GM18511 (cell line): ENCODE measurements around the gene SNAP47.

Experiments
- ATAC-seq: cut with Tn5 transposase; IDR thresholded peaks from one replicate; pipeline ENCODE4 v1.9.1; 2021; ENCODE audit warnings: mild to moderate bottlenecking, moderate library complexity; ENCODE audit not compliant: unreplicated experiment

The SNAP47 gene

DNA sequence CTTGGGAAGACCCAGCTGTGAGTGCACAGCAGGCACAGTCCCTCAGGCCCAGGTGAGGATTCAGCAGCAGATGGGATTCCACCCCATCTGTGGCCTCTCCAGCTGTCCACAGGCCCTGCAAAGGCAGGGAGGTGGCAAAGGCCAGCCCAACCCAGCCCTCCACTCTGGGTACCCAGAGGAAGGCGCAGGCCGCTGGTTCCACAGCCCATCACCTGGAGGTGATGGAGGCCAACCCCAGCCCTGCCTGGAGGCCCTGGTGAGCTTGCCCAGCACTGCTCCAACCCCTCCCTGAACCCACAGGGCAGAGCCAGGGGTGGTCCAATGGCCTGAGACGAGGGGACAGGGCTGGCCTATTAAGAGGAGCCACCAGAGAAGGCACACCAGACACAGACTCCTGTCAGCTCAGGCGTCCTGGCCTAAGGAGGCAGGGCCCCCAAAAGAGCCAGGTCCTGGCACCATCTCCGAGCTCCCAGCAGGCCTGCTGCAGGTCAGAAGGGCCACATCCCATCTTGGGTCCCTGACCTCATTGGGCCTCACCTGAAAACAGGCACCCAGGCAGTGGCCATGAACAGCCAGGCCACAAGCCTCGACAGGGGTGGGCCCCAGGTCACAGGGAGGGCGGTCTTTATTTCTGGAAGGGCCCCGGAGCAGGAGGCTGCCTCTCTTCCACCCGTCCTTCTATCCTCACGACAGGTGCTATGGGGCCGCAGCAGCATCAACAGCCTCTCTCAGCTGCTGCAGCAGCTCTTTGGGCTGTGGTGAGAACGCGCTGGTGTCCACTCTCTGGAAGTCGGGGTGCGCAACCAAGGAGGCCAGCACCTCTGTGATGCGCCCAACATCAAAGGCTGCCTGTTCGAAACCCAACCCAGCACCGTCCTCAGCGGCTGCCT is 3.3 kb upstream of the SNAP47 start:
- no peak for ATAC-seq

DNA sequence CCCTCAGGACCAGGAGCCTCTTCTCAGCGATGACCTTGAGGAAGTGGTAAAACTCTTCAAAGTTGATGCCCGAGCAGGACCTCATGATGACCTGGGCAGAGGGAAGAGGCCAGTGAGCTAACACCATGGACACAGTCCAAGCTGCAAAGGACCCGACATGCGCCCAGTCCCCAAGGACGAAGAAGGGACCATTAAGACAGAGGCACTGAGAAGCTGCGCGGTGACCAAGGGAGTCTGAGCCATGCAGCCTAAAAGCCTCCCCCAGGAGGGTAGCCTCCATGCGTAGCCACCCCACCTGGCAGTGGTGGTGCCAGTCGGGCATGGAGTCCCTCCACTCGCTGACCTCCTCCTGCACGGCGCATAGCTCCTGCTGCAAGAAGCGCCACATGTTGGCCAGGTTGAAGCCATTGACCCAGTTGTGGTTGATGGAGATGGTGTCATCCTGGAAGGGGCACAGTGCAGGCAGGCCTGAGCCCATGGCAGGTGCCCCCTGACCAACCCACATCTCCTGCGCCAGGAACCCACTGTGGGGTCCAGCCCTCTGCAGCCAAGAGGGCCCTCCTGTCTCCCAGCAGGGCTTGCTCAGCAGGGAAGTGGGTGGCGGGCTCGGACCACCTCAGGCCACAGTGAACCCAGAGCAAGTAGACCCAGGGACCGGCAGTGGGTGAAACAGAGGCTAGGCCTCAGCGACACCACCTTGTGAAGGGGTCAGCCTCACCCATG is 2.5 kb upstream of the SNAP47 start:
- no peak for ATAC-seq

DNA sequence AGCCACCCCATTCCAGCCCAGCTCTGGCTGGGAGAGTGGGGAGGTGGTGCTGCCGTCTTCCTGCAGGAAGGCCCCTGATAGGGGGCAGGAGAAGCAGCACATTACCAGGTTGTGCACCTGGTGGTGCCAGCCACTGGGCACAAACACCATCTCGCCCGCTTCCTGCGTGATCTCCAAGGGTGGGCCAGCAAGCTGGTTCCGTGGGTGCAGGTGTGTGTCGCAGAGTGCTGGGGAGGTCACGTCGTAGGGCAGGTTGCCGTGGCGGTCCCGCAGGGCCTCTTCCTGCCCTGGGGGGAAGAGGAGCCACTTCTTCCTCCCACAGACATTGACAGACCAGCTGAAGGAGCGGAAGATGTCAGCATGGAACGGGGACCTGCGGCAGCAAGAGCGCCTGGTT is 1.9 kb upstream of the SNAP47 start:
- ATAC-seq: no peak

DNA sequence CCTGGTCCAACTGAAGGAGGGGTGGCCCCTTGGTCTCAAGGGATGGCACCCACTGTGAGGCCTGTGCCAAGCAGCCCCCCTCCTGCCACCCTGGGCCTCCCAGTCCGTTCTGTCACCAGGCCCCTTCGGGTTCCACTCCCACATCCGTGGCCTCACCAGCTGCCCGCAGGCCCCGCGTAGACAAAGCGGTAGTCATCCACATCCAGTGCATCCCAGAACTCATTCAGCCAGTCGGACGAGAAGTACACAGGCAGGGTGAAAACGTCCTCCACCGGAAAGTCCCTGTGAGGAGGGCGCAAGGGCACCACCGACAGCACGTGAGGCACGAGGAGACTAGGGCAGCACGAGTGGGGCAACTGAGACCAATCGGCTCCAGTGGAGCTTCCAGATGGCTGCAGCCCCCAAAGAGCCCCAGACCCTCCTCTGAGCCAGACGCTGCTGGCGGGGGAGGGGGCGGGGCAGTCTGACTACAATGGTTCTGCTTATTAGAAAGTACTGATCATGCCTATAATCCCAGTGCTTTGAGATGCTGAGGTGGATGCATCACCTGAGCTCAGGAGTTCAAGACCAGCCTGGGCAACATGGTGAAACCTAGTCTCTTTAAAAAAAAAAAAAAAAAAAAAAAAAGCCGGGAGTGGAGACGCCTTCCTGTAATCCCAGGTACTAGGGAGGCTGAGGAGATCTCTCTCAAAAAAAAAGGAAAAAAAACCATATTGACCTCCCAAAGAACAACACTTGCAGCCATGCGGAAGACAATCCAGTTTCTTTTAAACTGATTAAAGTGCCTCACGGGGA is 1.3 kb upstream of the SNAP47 start:
- ATAC-seq: no peak

DNA sequence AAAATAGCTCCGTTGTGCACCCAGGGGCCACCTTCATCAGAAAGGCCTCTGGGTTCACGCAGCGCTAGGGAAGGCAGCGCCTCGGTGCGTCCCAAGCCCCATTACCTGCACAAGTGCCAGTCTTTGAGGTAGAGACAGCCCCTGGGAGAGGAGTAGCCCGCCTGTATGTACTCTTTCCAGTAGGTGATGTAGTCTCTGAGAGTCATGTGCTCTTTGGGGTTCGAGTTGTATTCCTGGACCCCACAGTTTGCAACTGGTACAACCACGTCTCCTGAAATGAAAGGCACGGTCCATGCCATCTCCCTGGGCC is 734 bp upstream of the SNAP47 start:
- ATAC-seq: peak; percentile 1

DNA sequence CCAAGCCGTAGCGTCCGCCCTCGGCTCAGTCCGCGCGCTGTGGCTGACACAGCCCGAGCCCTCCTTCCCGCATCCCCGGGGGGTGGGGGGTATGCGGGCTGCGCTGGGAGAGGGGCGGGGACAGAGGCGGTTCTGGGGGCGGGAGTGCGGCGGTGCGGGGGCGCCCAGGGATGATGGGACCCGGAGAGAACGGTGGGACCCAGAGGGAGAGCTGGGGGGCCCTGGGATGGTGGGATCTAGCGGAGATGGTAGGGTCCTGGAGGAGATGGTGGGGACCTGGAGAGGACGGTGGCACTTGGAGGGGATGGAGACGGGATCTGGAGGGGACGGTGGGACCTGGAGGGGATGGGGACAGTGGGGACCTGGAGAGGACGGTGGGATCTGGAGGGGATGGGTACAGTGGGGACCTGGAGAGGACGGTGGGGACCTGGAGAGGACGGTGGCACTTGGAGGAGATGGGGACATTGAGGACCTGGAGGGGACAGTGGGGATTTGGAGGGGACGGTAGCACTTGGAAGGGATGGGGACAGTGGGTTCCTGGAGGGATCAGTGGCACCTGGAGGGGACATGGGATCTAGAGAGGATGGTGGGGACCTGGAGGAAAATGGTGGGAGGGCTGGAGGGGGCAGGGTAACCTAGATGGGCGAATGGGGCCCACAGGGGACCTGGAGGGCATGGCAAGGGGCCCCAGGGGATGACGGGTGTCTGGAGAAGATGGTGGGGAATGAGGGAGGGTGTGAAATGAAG is 477 bp downstream of the SNAP47 start:
- no peak for ATAC-seq

DNA sequence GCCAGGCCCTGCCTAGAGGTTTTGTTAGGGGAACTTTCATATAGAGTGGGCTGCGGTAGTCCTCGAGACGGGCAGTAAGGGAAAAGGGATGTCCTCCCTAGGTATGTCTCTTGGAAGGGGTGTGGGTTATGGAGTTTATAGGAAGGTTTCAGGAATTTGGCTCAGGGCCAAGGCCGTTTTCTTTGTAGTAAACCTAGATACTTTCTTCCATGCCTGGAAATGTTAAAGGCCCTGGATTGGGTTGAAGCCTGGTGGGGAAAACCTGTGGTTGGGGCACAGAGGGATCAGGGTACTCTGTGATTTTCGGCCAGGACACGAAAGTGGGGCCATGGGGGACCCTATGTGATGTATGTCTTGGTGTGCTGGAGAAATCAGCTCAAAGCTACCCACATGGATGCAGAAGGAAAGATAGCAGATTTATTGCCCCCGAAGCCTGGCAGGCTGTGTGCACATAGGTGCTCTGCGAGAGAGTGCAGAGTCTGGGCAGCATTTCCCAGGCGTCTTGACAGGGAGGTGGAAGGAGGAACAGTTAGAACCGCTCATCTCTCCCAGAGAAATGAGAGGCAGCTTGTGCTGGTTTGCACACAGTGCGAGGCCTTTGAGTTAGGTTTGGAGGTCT is 1.7 kb downstream of the SNAP47 start:
- no peak for ATAC-seq

DNA sequence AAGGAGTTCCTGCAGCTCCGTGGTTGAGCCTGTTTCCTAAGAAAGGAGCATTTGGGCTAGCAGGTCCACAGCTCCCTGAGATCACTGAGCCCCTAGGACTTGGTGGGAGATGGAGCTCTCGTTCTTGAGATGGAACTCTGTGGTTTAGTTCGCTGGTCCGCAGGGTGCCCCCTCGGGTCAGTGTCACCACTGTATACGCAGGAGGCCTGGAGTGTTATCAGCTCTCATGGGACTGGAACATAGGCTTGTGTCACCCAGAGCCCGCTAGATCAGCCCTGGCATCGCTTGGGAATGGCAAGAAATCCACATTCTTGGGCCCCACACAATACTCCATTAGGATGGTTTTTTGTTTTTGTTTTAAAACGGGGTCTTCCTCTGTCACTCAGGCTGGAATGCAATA is 3.6 kb downstream of the SNAP47 start:
- ATAC-seq: no peak

DNA sequence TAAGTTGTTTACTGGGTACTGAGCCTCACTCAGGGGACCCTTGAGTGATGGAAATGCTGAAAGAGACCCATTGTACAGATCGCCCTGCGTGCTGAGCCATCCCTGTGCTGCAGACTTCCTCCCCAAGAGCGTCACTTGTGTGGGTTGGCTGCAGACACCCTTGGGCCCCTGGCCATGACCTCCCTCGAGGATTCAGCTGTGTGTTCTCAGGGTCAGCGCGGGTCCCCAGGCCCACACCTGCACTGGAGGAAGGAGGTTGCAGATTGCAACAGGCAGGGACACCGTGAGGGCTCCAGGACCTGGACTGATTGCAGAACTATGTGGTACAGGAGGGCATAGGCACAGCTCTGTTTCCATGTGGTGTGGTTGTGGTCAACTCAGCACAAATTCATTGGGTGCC is 4.4 kb downstream of the SNAP47 start:
- ATAC-seq: no peak

DNA sequence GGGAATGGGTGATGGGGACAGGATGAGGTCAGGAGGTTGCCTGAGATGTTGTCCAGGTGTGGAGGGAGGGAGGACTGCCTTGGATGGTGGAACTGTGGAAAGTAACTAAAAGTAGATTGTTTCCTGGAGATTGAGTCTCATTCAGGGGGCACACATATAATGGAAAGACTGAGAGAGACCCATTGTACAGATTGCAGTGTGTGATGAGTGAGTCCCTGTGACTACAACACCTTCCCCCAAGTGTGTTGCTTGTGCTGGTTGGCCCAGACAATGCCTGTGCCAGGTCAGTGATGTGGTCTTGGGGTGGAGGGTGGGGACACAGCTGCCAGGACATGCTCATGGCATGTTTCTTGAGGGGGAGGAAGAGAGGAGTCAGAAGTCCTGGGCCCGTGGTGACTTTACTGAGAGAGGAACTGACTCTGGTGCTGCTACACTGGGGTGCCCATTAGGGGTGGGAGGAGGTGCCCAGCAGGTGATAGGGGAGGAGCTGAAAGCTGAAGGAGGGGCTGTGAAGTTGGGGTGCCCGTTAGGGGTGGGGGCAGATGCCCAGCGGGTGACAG is 5.2 kb downstream of the SNAP47 start:
- no peak for ATAC-seq

DNA sequence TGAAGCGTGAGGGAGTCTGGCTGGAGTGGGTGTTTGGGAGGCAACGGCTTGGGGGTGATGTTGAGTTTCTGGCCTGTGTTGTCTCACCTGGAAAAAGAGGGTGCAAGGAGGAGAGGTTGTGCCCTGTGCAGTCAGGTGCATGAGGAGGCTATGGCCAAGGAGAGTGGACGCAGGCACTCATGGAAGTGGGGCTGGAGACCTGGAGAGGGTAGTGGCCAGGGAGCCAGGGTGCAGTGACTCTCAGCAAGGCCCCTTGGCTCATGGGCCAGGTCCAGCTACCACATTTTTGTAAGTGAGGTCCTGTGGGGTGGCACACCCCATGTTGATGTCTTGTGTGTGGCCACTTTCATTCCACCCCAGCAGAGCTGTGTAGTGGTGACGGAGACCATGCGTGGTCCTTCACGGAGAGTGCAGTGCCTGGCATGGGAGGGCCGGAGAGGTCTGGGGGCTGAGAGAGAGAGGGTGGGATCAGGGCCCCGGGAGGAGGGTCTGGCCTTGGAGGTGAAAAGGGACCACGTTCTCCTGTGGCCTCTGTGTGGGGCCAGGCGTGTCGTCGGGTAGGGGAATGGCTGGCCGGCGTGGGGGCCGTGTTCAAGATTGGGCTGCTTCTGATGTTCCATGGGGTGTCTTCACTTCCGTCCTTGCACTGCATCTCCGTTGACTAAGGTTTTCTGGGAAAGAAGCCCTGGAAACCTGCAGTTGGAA is 6.1 kb downstream of the SNAP47 start:
- ATAC-seq: no peak

DNA sequence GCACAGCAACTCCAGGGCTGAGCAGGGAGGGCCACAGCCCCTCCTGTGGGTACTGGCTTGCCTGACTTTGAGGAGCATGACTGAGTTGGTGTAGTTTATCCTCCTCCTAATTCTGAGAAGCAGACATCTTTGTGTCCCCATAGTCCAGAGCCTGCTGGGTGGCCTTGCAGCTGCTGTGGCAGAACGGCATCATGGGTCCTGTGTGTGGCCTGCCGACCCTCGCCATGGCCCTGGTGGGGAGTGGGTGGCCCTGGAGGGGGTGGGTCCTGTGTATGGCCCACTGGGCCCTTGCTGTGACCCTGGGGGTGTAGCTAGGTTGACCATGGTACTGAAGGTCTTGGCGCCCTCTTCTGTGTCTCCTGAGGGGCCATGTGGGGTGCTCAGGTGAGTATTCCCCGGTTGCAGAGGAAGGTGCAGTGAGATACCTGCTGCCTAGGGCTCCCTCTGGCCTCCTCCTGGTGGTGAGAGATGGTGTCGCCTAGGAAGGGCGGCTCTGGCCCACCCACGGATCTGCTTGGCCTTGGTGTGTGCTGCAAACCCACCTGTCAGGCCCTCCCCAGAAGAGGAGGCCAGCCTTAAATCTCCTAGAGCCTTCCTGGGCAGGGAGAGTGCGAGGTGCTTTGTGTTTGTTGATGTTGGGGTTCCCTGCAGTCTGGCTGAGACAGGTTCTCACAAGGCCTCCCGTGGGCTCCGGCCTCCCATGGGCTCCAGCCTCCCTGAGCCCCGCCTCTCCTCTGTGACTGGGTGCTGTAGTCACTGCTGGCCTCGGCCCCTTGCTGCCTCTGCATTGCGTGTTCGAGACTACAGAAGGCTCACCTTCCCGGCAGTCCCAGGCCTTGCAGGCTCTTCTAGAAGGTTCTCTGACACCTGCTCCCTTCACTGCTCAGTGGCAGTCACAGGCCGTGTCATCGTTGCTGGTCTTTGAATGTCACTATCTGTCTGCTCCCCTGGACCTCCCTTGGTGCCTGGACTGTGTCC is 7.8 kb downstream of the SNAP47 start:
- no peak for ATAC-seq

DNA sequence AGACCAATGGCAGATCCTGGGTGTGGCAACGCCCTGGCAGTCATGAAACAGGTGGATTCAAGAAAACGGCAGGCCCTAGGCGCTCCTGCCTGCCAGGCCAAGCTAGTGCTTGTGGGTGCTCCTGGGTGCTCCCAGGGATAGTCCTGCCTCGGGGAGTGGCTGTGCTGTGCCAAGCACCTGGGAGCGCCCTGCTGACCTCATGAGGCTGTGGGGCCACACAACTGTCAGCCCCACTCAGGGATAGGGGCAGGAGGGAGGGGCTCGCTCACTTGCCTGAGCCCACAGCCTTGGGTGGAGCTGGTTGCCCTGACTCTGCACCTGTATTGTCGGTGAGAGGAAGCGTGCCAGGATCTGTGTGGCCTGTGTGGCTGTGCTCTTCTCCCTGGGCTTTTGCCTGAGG is 9.4 kb downstream of the SNAP47 start:
- no peak for ATAC-seq

DNA sequence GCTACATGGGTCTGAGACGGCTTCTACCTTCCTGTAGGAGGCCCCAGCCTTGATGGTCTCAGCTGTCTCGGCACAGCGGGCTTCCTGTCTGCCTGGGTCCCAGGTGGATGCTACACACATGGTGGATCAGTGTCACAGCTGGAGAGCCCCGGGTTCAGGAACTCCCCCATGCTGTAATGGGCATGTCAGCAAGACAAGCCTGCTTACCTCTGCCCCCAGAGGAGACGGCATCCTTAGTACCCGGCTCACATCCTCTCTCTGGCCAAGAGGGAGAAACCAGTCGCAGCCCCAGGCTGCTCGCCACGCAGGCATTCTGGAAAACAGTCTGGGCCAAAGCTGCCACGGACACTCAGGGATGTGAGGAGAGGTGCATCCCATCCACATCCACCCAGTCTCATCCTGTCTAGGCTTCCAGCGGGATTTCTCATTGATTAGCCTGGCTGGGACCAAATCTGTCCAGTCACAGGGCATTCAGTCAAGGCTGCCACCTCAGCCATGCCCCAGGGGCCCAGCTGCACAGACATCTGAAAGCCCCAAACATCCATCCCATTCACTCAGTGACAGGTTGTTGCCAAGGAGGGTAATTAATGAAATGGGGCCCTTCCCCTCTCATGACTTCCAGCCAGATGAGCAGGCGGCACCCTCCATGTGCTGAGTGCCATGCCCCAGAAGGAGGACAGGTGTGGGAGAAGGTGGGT is 10.5 kb downstream of the SNAP47 start:
- ATAC-seq: no peak

DNA sequence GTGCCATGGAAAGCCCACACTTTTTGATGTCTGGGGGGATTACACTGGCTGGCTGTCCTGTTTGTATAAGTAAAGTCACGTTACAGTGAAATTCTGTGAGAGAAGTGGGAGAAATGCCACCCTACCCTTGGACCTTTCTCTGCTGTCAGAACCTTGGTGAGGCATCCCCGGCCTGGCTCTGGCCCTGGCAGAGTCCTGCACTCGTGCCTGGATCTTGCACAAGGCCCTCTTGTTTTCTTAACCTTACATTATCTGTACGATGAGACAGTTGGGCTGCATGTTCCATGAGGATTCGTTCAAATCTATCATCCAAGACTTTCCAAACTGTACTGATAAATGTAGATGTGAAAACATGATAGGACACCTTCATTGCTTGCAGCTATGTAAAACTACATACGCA is 11.4 kb downstream of the SNAP47 start:
- no peak for ATAC-seq

DNA sequence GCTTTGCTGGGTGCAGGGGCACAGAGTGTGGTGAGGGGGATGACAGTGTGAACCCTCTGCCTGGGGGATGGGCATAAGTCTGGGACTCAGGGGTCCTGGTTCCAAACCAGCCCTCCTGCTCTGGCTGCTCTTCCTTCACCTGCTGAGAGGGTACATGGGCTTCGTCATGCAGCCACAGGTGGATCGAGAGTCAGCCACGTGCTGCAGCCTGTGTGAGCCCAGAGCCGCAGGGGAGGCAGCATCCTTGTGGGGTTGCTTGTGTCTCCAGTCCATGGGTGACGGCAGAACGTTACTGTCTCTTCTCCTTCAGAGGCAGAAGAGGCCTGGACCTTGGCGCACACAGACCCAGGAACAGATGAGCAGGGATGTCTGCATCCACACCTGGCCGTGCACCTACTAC is 12.1 kb downstream of the SNAP47 start:
- no peak for ATAC-seq

DNA sequence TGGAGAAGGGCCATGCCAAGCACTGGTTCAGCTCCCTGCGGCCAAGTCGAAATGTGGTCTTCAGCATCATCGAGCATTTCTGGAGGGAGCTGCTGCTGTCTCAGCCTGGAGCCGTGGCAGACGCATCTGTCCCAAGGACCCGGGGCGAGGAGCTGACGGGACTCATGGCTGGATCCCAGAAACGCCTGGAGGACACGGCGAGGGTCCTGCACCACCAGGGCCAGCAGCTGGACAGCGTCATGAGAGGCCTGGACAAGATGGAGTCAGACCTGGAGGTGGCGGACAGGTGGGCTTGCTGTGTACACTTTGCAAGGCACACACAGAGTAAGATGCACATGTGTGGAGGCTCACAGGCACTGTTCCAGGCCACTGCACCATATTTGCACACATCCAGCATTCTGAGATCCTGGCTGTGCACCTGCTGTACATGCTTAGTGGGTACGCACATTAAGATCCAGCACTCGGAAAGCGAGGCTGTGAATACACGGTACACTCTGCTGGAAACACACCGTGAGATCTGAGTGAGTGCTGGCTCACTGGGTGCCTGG is 12.8 kb downstream of the SNAP47 start:
- no peak for ATAC-seq
